CD8-positive, alpha-beta memory T cell (primary cell): ENCODE measurements around the gene POM121C. TPM values are rescaled to one million over a fixed set of nuclear protein-coding genes. Genes with fewer than 3 reads are reported as not detected.
"Not testable (repeated sequence)": the region's sequence is repeated elsewhere in the genome, so short reads cannot be mapped to it uniquely, and the experiment has no call there.

Source experiments
- CTCF ChIA-PET: fragments of 350-600 bp; sonication (Branson Sonifier 250); formaldehyde crosslinking; loops from one replicate; lab custom pipeline; 2021; ENCODE audit warnings: antibody characterized with exemption; lab: Charles Lee
- POLR2A ChIA-PET: fragments of 350-600 bp; sonication (Branson Sonifier 250); formaldehyde crosslinking; loops from one replicate; lab custom pipeline; 2021; ENCODE audit warnings: antibody characterized with exemption; lab: Charles Lee
- DNase-seq, 5 donors: peaks; one replicate each; pipeline versions ENCODE4 v3.0.0 to v3.0.0-alpha.2; 2020 to 2022; ENCODE audit warnings: mixed read lengths in 1 of 5
- H3K27ac ChIP-seq: one replicate; pipeline ENCODE4 v1.7.0; 2013; ENCODE audit warnings: low read depth, mild to moderate bottlenecking, low read length, moderate library complexity
- H3K27me3 ChIP-seq: 2 replicates; pipeline ENCODE4 v1.7.0; 2013; ENCODE audit warnings: low read length, mild to moderate bottlenecking; ENCODE audit not compliant: insufficient read depth, poor library complexity, severe bottlenecking
- H3K36me3 ChIP-seq: 2 replicates; pipeline ENCODE4 v1.7.0; 2013; ENCODE audit warnings: mild to moderate bottlenecking, low read length, moderate library complexity; ENCODE audit not compliant: insufficient read depth
- H3K4me1 ChIP-seq: 2 replicates; pipeline ENCODE4 v1.7.0; 2013; ENCODE audit warnings: mild to moderate bottlenecking, low read length, moderate library complexity; ENCODE audit not compliant: insufficient read depth
- H3K4me3 ChIP-seq: 2 replicates; pipeline ENCODE4 v1.7.0; 2013; ENCODE audit warnings: mild to moderate bottlenecking, low read length
- H3K9me3 ChIP-seq: 2 replicates; pipeline ENCODE4 v1.7.0; 2013; ENCODE audit warnings: mild to moderate bottlenecking, low read length
- H3K27ac Mint-ChIP-seq, 8 donors: one replicate each; pipeline ENCODE4 v1.8.0; 2020 to 2021; ENCODE audit warnings: mixed read lengths in 8 of 8, mild to moderate bottlenecking in 6 of 8, inconsistent platforms in 3 of 8, moderate library complexity in 3 of 8
- H3K27me3 Mint-ChIP-seq, 2 donors: one replicate each; pipeline ENCODE4 v1.8.0; 2020 to 2021; ENCODE audit warnings: mixed read lengths in 2 of 2, mild to moderate bottlenecking in 1 of 2, moderate library complexity in 1 of 2
- H3K36me3 Mint-ChIP-seq, 3 donors: one replicate each; pipeline ENCODE4 v1.8.0; 2020 to 2021; ENCODE audit warnings: mixed read lengths in 3 of 3, inconsistent platforms in 1 of 3, mild to moderate bottlenecking in 1 of 3
- H3K4me1 Mint-ChIP-seq, 3 donors: one replicate each; pipeline ENCODE4 v1.8.0; 2020 to 2021; ENCODE audit warnings: mixed read lengths in 3 of 3, inconsistent platforms in 1 of 3, mild to moderate bottlenecking in 1 of 3
- H3K4me3 Mint-ChIP-seq, 7 donors: one replicate each; pipeline ENCODE4 v1.8.0; 2020 to 2021; ENCODE audit warnings: mixed read lengths in 7 of 7, mild to moderate bottlenecking in 6 of 7, moderate library complexity in 4 of 7, inconsistent platforms in 2 of 7
- H3K9me3 Mint-ChIP-seq, 5 donors: one replicate each; pipeline ENCODE4 v1.8.0; 2020 to 2022; ENCODE audit warnings: mixed read lengths in 5 of 5, mild to moderate bottlenecking in 3 of 5, moderate library complexity in 2 of 5, inconsistent platforms in 1 of 5
- polyA plus RNA-seq: library from polyadenylated mRNA; unstranded; fragments of 300-500 nt; fragmentation: Illumina TruSeq; gene quantifications from one replicate; pipeline ENCODE4 v1.2.3, GENCODE V29; 2021
- total RNA-seq, 2 experiments: library from RNA; stranded (reverse); gene quantifications; one replicate each; pipeline ENCODE4 v1.2.3, GENCODE V29; 2021

POM121C gene
- total and polyA plus RNA-seq, 3 experiments from 2014 or later = 28.0 to 64.6 (median 64.5) TPM

- H3K27ac Mint-ChIP-seq, H3K4me3 Mint-ChIP-seq, H3K4me3 ChIP-seq, DNase-seq, CTCF ChIA-PET, H3K4me1 Mint-ChIP-seq, H3K4me1 ChIP-seq, H3K36me3 ChIP-seq, H3K9me3 ChIP-seq, H3K27me3 Mint-ChIP-seq, H3K9me3 Mint-ChIP-seq, H3K36me3 Mint-ChIP-seq, H3K27me3 ChIP-seq, POLR2A ChIA-PET, H3K27ac ChIP-seq: not testable (repeated sequence)
Observed at GRCh38 chr7:75397865-75398264, 88.2 kb downstream of the POM121C start.

GRCh38 chr7:75395329-75395728 lies 90.8 kb downstream of the POM121C start, which contains the start of gene TRIM73:
Gene TRIM73, plus strand, starts transcription at chr7:75395629. Its CDS starts 3,305 bp downstream, at chr7:75398934.
- H3K36me3 ChIP-seq, H3K4me1 ChIP-seq, H3K27ac ChIP-seq, H3K27me3 Mint-ChIP-seq, CTCF ChIA-PET, H3K27me3 ChIP-seq, H3K9me3 Mint-ChIP-seq, H3K4me1 Mint-ChIP-seq, DNase-seq, H3K36me3 Mint-ChIP-seq, H3K4me3 Mint-ChIP-seq, H3K27ac Mint-ChIP-seq, H3K4me3 ChIP-seq, H3K9me3 ChIP-seq, POLR2A ChIA-PET: not testable (repeated sequence)

- H3K36me3 Mint-ChIP-seq, H3K4me1 ChIP-seq, H3K9me3 ChIP-seq, DNase-seq, H3K4me3 Mint-ChIP-seq, H3K27me3 Mint-ChIP-seq, H3K27me3 ChIP-seq, H3K27ac Mint-ChIP-seq, POLR2A ChIA-PET, H3K4me3 ChIP-seq, H3K9me3 Mint-ChIP-seq, CTCF ChIA-PET, H3K4me1 Mint-ChIP-seq, H3K27ac ChIP-seq, H3K36me3 ChIP-seq: not testable (repeated sequence)
Observed at GRCh38 chr7:75393194-75393593, 92.9 kb downstream of the POM121C start.

GRCh38 chr7:75374519-75375317 lies 111.4 kb downstream of the POM121C start:
- H3K4me3 Mint-ChIP-seq, H3K4me1 Mint-ChIP-seq, H3K36me3 Mint-ChIP-seq, H3K27me3 Mint-ChIP-seq, H3K27ac ChIP-seq, POLR2A ChIA-PET, H3K4me1 ChIP-seq, H3K4me3 ChIP-seq, H3K36me3 ChIP-seq, H3K9me3 ChIP-seq, H3K27ac Mint-ChIP-seq, CTCF ChIA-PET, DNase-seq, H3K27me3 ChIP-seq, H3K9me3 Mint-ChIP-seq: not testable (repeated sequence)

GRCh38 chr7:75374144-75374518 lies 112.0 kb downstream of the POM121C start:
- H3K36me3 Mint-ChIP-seq, H3K4me1 ChIP-seq, H3K27me3 Mint-ChIP-seq, H3K27me3 ChIP-seq, H3K9me3 ChIP-seq, H3K9me3 Mint-ChIP-seq, H3K4me3 Mint-ChIP-seq, H3K4me1 Mint-ChIP-seq, CTCF ChIA-PET, H3K27ac Mint-ChIP-seq, DNase-seq, H3K4me3 ChIP-seq, POLR2A ChIA-PET, H3K36me3 ChIP-seq, H3K27ac ChIP-seq: not testable (repeated sequence)

GRCh38 chr7:75367313-75367712 lies 118.8 kb downstream of the POM121C start:
- CTCF ChIA-PET, H3K4me3 ChIP-seq: not testable (repeated sequence)
- peak overlapping the region in 1 of 8 donors; percentile 5 for H3K27ac Mint-ChIP-seq

More at GRCh38 chr7:75367313-75367712, 118.8 kb downstream of the POM121C start:
- H3K4me1 ChIP-seq, POLR2A ChIA-PET, H3K36me3 Mint-ChIP-seq, H3K27me3 Mint-ChIP-seq, H3K4me1 Mint-ChIP-seq, H3K36me3 ChIP-seq, H3K27me3 ChIP-seq, H3K27ac ChIP-seq, H3K4me3 Mint-ChIP-seq, DNase-seq, H3K9me3 ChIP-seq, H3K9me3 Mint-ChIP-seq: not testable (repeated sequence)

Other genes with a start within 250 kb of the POM121C start
- gene TRIM73, start 90.7 kb downstream of the POM121C start, total RNA-seq = 1 to 10 TPM; 3.6 to 4.7 TPM
- 2.6 TPM for gene TRIM73, start 90.7 kb downstream of the POM121C start, polyA plus RNA-seq
- gene SPDYE5, start 6.0 kb upstream of the POM121C start, total RNA-seq = not detected
- 0.58 TPM for gene SPDYE5, start 6.0 kb upstream of the POM121C start, polyA plus RNA-seq